ENCODE measurements around the gene CRCP. TPM values are rescaled to one million over a fixed set of nuclear protein-coding genes. Genes with fewer than 3 reads are reported as not detected.

Gene CRCP
- total and polyA plus RNA-seq, 2 of the 13 experiments (the other 11 are each of a cell fraction or from before 2014, with no cell fraction given), result 22.7 to 31.0 TPM

DNA sequence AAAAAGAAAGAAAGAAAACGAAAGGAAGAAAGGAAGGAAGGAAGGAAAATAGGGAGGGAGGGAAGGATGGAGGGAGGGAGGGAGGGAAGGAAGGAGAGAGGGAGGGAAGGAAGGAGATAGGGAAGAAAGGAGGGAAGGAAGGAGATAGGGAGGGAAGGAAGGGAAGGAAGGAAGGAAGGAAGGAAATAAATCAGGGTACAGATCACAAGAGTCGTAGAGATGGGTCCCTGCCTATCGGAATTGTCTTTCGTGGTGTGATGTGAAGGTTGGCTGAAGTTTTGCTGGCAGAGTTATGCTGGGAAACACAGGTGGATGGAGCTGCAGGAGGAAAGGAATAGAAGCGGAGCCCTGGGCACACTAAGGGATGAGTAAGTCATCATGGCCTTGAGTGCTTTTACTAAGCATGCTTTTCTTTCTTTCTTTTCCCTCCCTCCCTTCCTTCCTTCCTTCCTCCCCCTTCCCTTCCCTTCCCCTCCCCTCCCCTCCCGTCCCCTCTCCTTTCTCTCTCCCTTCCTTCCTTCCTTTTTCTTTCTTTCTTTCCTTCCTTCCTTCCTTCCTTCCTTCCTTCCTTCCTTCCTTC, 78.6 kb downstream of the CRCP start:
- POLR2A ChIA-PET, result interaction anchor here (1.7 kb wide), 1 partner anchor 12 kb away, joined by 4 read pairs; the partner anchor contains the start of gene TPST1
- H3K79me2 ChIP-seq (ENCODE audit: insufficient read depth, low read length), result no peaks in the 10 kb centered on the region
- no peaks in the 10 kb centered on the region for H3K27me3 ChIP-seq (ENCODE audit: control insufficient read depth in 1 of 2, insufficient read depth in 2 of 2, low read length in 2 of 2)
- in situ Hi-C loops (cut with HindIII; ENCODE audit: extremely low pct_ligation_motif_present, low pct_unique_long_range_greater_than_20kb) (no loop called here), intact Hi-C loops (cut with micrococcal nuclease; ENCODE audit: unreplicated experiment) (no loop called here)
- peaks cover 30% of the 10 kb centered on the region for H3K4me1 ChIP-seq (ENCODE audit: insufficient read depth, low read length)
- H3K36me3 ChIP-seq (replicated peaks in 1 of 2; ENCODE audit: control insufficient read depth in 1 of 2, insufficient read depth in 2 of 2, low read length in 2 of 2), result no peaks in the 10 kb centered on the region
- ATAC-seq, result no peak
- CTCF ChIA-PET (ENCODE audit: low intra/inter-chr PET ratio, low total read pairs), result no interaction called here
- WGBS (ENCODE audit: low lambda C conversion rate), result 47% methylated on average over 6 of the region's 6 CpGs
- no peak for DNase-seq (ENCODE audit: low spot score)
- H3K4me3 ChIP-seq (replicated peaks in 1 of 3; ENCODE audit: insufficient read depth in 1 of 3, low read depth in 2 of 3, low read length in 3 of 3), result no peak overlapping the region
- FAIRE-seq, result no peak
- no peak overlapping the region for H3K9ac ChIP-seq (ENCODE audit: insufficient read depth, low read depth, low read length)
- BruUV-seq (replicated peaks), result no TSS peak
- no peaks in the 10 kb centered on the region for H4K20me1 ChIP-seq (ENCODE audit: insufficient read depth, low read length)
- no peak overlapping the region for H2AFZ ChIP-seq (ENCODE audit: low read length)
- no peak overlapping the region for H3K27ac ChIP-seq (ENCODE audit: extremely low read length, insufficient read depth, low read length)
- no peaks in the 10 kb centered on the region for H3K9me3 ChIP-seq (ENCODE audit: low read length)
- no peak overlapping the region for H3K4me2 ChIP-seq (ENCODE audit: low read depth, low read length)
- TF ChIP-seq PCBP2 (optimal IDR thresholded peaks at IDR 0.05; ENCODE audit: low read depth, low read length, poor library complexity, severe bottlenecking) (peak; percentile 90), NR2F6 (IDR thresholded peaks at IDR 0.05) (no peak), NR2F6 (CRISPR knock-in tag; IDR thresholded peaks at IDR 0.05) (no peak), ARID2 (CRISPR knock-in tag; IDR thresholded peaks at IDR 0.05; ENCODE audit: borderline replicate concordance) (no peak), HNRNPK (IDR thresholded peaks at IDR 0.05; ENCODE audit: low read depth, low read length, poor library complexity, severe bottlenecking) (peak; percentile 93), ZBTB7B (CRISPR knock-in tag; IDR thresholded peaks at IDR 0.05) (no peak), CREB1 (IDR thresholded peaks at IDR 0.05) (no peak), CREB1 (CRISPR knock-in tag; IDR thresholded peaks at IDR 0.05) (no peak), ZNF678 (CRISPR knock-in tag; IDR thresholded peaks at IDR 0.05) (no peak), MAFF (IDR thresholded peaks at IDR 0.05; ENCODE audit: low read depth, low read length) (no peak), ZNF446 (CRISPR knock-in tag; IDR thresholded peaks at IDR 0.05) (no peak), ZNF501 (CRISPR knock-in tag; IDR thresholded peaks at IDR 0.05) (no peak), ZNF577 (CRISPR knock-in tag; IDR thresholded peaks at IDR 0.05; ENCODE audit: borderline replicate concordance, low read depth) (no peak), CREM (IDR thresholded peaks at IDR 0.05) (no peak), CREM (CRISPR knock-in tag; IDR thresholded peaks at IDR 0.05) (no peak), PCBP1 (IDR thresholded peaks at IDR 0.05; ENCODE audit: borderline replicate concordance, low read depth, low read length) (peak; percentile 84; the same call in 1 of the 2 replicates), REL (CRISPR knock-in tag; conservative IDR thresholded peaks at IDR 0.05) (no peak), HNRNPH1 (optimal IDR thresholded peaks at IDR 0.05; ENCODE audit: low read depth, low read length) (no peak)
- TF ChIP-seq, protein P1, sequence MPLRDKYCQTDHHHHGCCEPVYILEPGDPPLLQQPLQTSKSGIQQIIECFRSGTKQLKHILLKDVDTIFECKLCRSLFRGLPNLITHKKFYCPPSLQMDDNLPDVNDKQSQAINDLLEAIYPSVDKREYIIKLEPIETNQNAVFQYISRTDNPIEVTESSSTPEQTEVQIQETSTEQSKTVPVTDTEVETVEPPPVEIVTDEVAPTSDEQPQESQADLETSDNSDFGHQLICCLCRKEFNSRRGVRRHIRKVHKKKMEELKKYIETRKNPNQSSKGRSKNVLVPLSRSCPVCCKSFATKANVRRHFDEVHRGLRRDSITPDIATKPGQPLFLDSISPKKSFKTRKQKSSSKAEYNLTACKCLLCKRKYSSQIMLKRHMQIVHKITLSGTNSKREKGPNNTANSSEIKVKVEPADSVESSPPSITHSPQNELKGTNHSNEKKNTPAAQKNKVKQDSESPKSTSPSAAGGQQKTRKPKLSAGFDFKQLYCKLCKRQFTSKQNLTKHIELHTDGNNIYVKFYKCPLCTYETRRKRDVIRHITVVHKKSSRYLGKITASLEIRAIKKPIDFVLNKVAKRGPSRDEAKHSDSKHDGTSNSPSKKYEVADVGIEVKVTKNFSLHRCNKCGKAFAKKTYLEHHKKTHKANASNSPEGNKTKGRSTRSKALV (CRISPR knock-in tag; IDR thresholded peaks at IDR 0.05), result no peak
- TF ChIP-seq, protein P2, sequence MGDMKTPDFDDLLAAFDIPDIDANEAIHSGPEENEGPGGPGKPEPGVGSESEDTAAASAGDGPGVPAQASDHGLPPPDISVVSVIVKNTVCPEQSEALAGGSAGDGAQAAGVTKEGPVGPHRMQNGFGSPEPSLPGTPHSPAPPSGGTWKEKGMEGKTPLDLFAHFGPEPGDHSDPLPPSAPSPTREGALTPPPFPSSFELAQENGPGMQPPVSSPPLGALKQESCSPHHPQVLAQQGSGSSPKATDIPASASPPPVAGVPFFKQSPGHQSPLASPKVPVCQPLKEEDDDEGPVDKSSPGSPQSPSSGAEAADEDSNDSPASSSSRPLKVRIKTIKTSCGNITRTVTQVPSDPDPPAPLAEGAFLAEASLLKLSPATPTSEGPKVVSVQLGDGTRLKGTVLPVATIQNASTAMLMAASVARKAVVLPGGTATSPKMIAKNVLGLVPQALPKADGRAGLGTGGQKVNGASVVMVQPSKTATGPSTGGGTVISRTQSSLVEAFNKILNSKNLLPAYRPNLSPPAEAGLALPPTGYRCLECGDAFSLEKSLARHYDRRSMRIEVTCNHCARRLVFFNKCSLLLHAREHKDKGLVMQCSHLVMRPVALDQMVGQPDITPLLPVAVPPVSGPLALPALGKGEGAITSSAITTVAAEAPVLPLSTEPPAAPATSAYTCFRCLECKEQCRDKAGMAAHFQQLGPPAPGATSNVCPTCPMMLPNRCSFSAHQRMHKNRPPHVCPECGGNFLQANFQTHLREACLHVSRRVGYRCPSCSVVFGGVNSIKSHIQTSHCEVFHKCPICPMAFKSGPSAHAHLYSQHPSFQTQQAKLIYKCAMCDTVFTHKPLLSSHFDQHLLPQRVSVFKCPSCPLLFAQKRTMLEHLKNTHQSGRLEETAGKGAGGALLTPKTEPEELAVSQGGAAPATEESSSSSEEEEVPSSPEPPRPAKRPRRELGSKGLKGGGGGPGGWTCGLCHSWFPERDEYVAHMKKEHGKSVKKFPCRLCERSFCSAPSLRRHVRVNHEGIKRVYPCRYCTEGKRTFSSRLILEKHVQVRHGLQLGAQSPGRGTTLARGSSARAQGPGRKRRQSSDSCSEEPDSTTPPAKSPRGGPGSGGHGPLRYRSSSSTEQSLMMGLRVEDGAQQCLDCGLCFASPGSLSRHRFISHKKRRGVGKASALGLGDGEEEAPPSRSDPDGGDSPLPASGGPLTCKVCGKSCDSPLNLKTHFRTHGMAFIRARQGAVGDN (CRISPR knock-in tag; IDR thresholded peaks at IDR 0.05), result no peak

Data from HepG2 (cell line).